Subcutaneous adipose tissue (tissue), 4 donors: ENCODE data around the gene ITPRIPL2. TPM values are rescaled to one million over a fixed set of nuclear protein-coding genes. Genes with fewer than 3 reads are reported as not detected.

Experiments
- CTCF ChIP-seq: fragments of 450-650 bp; IDR thresholded peaks from one replicate; pipeline ENCODE4 v1.5.1; 2016; ENCODE audit warnings: low read depth, mild to moderate bottlenecking, control low read depth, antibody characterized with exemption, moderate library complexity
- total RNA-seq, 4 donors: library from RNA; depleted of rRNA; stranded (reverse); fragments of >200 nt; gene quantifications; one replicate each; pipeline ENCODE4 v1.1.0, GENCODE V29; 2016

ITPRIPL2 gene
- total RNA-seq, 4 donors from 2014 or later: 45.0 to 72.0 (median 56.7) TPM

- TF ChIP-seq CTCF: no peak
Measured at GRCh38 chr16:19147627-19148026, 33.9 kb downstream of the ITPRIPL2 start.

- TF ChIP-seq CTCF: no peak
Measured at GRCh38 chr16:19148189-19148588, 34.4 kb downstream of the ITPRIPL2 start.

- TF ChIP-seq CTCF: no peak
Measured at GRCh38 chr16:19151310-19151709, 37.5 kb downstream of the ITPRIPL2 start.

- TF ChIP-seq CTCF: no peak
Measured at GRCh38 chr16:19152042-19152441, 38.3 kb downstream of the ITPRIPL2 start.

- TF ChIP-seq CTCF: no peak
Measured at GRCh38 chr16:19153876-19154275, 40.1 kb downstream of the ITPRIPL2 start.

GRCh38 chr16:19162085-19162484 is 48.3 kb downstream of the ITPRIPL2 start:
- no peak for TF ChIP-seq CTCF

GRCh38 chr16:19163215-19163614 is 49.5 kb downstream of the ITPRIPL2 start:
- no peak for TF ChIP-seq CTCF
